GM18867 (cell line): ENCODE results near the gene NR6A1.

Experiments
- ATAC-seq: cut with Tn5 transposase; IDR thresholded peaks from one replicate; pipeline ENCODE4 v1.9.1; 2021; ENCODE audit warnings: mild to moderate bottlenecking, moderate library complexity; ENCODE audit not compliant: unreplicated experiment

Gene NR6A1

GRCh38 chr9:124797343-124798103 lies 26.4 kb upstream of the NR6A1 start:
- ATAC-seq: no peak

- ATAC-seq: no peak
These were observed 24.8 kb upstream of the NR6A1 start for GRCh38 chr9:124795881-124796431.

- ATAC-seq: no peak
These were observed 23.9 kb upstream of the NR6A1 start for GRCh38 chr9:124794902-124795491.

- no peak for ATAC-seq
These were observed 22.0 kb upstream of the NR6A1 start for GRCh38 chr9:124793015-124793541.

GRCh38 chr9:124792257-124793014 lies 21.3 kb upstream of the NR6A1 start:
- no peak for ATAC-seq

GRCh38 chr9:124790801-124791505 lies 19.8 kb upstream of the NR6A1 start:
- ATAC-seq: no peak

- ATAC-seq: no peak
These were observed 19.2 kb upstream of the NR6A1 start for GRCh38 chr9:124790301-124790700.

GRCh38 chr9:124789531-124789930 lies 18.4 kb upstream of the NR6A1 start:
- no peak for ATAC-seq

- no peak for ATAC-seq
These were observed 17.6 kb upstream of the NR6A1 start for GRCh38 chr9:124788542-124789217.

GRCh38 chr9:124786881-124787573 lies 15.9 kb upstream of the NR6A1 start:
- ATAC-seq: no peak

- ATAC-seq: no peak
These were observed 13.4 kb upstream of the NR6A1 start for GRCh38 chr9:124784509-124784908.

GRCh38 chr9:124783830-124784229 lies 12.7 kb upstream of the NR6A1 start:
- ATAC-seq: no peak

GRCh38 chr9:124782661-124783574 lies 11.8 kb upstream of the NR6A1 start:
- ATAC-seq: no peak

- no peak for ATAC-seq
These were observed 11.0 kb upstream of the NR6A1 start for GRCh38 chr9:124781967-124782660.

- ATAC-seq: no peak
These were observed 9.6 kb upstream of the NR6A1 start for GRCh38 chr9:124780757-124781151.

- ATAC-seq: no peak
These were observed 9.1 kb upstream of the NR6A1 start for GRCh38 chr9:124780060-124780756.

GRCh38 chr9:124779368-124780059 lies 8.4 kb upstream of the NR6A1 start:
- ATAC-seq: no peak
